Measurements from ENCODE around the gene RAB40B. TPM values are rescaled to one million over a fixed set of nuclear protein-coding genes. Genes with fewer than 3 reads are reported as not detected.
"Not testable (repeated sequence)": the region's sequence is repeated elsewhere in the genome, so short reads cannot be mapped to it uniquely, and the experiment has no call there.

The RAB40B gene
- total and polyA plus RNA-seq, 12 donors: 4.1 to 33.3 (median 14.0) TPM

DNA sequence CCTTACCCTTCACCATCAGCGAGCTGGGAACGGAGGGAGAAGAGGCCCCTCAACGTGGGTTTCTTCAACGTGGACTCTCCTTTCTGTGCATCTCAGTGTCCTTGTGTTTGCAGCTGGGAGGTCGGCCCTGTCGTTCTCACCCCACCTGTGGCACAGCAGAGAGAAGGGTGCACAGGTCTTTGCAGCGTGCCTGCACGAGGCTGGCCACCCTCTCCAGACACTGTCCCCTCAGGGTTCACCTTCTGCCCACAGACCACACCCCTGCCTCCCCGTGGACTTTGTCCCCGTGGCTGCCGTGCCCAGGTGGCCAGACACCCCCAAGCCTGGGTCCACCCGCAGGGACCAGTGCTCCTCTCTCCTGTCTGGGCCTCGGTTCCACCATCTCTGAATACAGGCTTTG is 43.0 kb downstream of the RAB40B start:
- TF ChIP-seq POLR2A (IDR thresholded peaks at IDR 0.05) (no peak), CTCF (IDR thresholded peaks at IDR 0.05) (no peak)
- H3K27ac ChIP-seq: peak overlapping the region; percentile 1 to 86 (median 67)

GRCh38 chr17:82655038-82655479 is 43.4 kb downstream of the RAB40B start:
- WGBS, 4 donors: 28 to 41% (median 33%) methylated on average over 15 of the region's 15 CpGs
- peak in 1 of 2 donors; percentile 16 for TF ChIP-seq POLR2A (IDR thresholded peaks at IDR 0.05)
- no peak for TF ChIP-seq CTCF (IDR thresholded peaks at IDR 0.05)
- Histone ChIP-seq H3K27me3 (no peaks in the 10 kb centered on the region), H3K4me1 (replicated peaks in 1 of 2) (peaks cover 5 to 19% of the 10 kb centered on the region in 2 donors), H3K9me3 (replicated peaks in 1 of 3) (no peaks in the 10 kb centered on the region), H3K27ac (peak overlapping the region; percentile 9 to 86 (median 67)), H3K36me3 (replicated peaks in 1 of 2) (no peaks in the 10 kb centered on the region), H3K4me3 (no peak overlapping the region)
- intact Hi-C loops (cut with DNase I): no loop called here
- DNase-seq: peak; percentile 52 to 75 (median 68)

More for the DNA sequence above, 43.0 kb downstream of the RAB40B start:
- 51 to 54% (median 53%) methylated on average over 13 of the region's 13 CpGs for WGBS, 4 donors
- intact Hi-C loops (cut with DNase I): no loop called here
- Histone ChIP-seq H3K36me3 (replicated peaks in 1 of 2) (no peaks in the 10 kb centered on the region), H3K4me1 (replicated peaks in 1 of 2) (peaks cover 5 to 19% of the 10 kb centered on the region in 2 donors), H3K4me3 (no peak overlapping the region), H3K9me3 (replicated peaks in 1 of 3) (no peaks in the 10 kb centered on the region), H3K27me3 (no peaks in the 10 kb centered on the region)
- no peak for DNase-seq

DNA sequence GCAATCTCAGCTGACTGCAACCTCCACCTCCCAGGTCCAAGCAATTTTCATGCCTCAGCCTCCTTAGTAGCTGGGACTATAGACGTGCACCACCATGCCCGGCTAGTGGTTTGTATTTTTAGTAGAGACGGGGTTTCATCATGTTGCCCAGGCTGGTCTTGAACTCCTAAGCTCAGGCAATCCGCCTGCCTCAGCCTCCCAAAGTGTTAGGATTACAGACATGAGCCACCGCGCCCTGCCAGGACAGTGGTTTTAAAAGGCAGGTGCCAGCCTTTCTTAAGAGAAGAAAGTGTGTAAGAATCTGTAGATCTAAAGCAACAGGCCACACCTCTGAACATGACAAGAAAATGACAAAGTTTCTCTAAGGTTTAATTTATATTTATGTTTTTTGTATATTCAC is 43.9 kb downstream of the RAB40B start:
- H3K27ac ChIP-seq: peak overlapping the region; percentile 9 to 86 (median 67)
- 88 to 100% (median 92%) methylated on average over 4 to 6 of the region's 6 CpGs for WGBS, 4 donors
- H3K9me3 ChIP-seq (replicated peaks in 1 of 3); H3K36me3 ChIP-seq (replicated peaks in 1 of 2); DNase-seq; intact Hi-C loops (cut with DNase I); H3K4me3 ChIP-seq; H3K27me3 ChIP-seq: not testable (repeated sequence)
- H3K4me1 ChIP-seq (replicated peaks in 1 of 2): peaks cover 5 to 19% of the 10 kb centered on the region in 2 donors

DNA sequence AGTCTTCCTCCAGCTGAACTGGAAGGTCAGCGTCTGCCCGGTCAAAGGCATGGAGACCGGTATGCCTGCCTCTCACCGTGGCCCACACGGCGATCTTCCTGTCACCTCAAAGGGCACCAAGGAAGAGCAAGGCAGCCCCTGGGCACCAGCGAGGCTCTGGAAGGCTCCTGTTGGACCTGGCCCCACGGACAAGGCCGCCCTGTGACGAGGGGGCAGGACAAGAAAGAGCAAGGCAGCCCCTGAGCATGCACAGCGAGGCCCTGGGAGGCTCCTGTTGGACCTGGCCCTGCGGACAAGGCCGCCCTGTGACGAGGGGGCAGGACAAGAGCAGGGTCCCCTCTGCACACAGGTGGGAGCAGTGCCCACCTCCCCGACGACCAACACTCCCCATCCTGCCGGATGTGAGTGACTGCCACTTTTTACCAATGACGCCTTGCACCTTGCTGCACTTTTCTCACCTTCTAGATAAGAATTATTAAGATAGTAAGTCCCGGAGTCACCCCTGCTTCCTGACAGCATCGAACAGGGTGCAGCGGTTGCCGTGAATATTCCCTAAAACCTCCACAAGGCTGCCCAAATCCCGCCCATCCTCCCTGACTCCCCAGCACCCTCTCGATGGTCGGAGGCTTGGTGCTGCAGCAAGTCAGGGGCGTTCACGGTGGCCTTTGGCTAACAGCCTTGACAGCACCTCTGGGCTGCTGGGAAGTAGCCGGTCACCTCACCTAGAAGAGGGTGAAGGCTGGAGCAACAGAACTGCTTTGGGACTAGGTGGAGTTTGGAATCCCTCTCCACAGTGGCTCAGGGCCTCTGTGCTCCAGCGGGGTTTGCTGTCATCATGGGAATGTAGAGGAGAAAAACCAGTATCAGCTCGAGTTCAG is 44.6 kb downstream of the RAB40B start:
- intact Hi-C loops (cut with DNase I): no loop called here
- no peak for TF ChIP-seq POLR2A (IDR thresholded peaks at IDR 0.05)
- no peak for TF ChIP-seq CTCF (IDR thresholded peaks at IDR 0.05)

More for the DNA sequence above, 44.6 kb downstream of the RAB40B start:
- peak overlapping the region in 1 of 5 donors; percentile 67 for H3K27ac ChIP-seq
- H3K36me3 ChIP-seq (replicated peaks in 1 of 2): no peaks in the 10 kb centered on the region
- WGBS, 4 donors: 73 to 79% (median 78%) methylated on average over 22 to 30 of the region's 30 CpGs
- no peaks in the 10 kb centered on the region for H3K27me3 ChIP-seq
- DNase-seq: no peak
- H3K9me3 ChIP-seq (replicated peaks in 1 of 3): no peaks in the 10 kb centered on the region
- no peak overlapping the region for H3K4me3 ChIP-seq
- peaks cover 7 to 19% of the 10 kb centered on the region in 2 donors for H3K4me1 ChIP-seq (replicated peaks in 1 of 2)
